HCT116 (cell line): ENCODE results near the gene PPIF.

ENCODE experiments used
- EZH2 ChIP-seq: fragments of 200-600 bp; sonication (generic); IDR thresholded peaks from 2 replicates; pipeline ENCODE4 v1.6.1; 2017; ENCODE audit warnings: antibody characterized with exemption, mixed run types
- EZH2phosphoT487 ChIP-seq: fragments of 200-600 bp; IDR thresholded peaks from 2 replicates; pipeline ENCODE4 v1.6.1; 2018; ENCODE audit warnings: antibody characterized with exemption, borderline replicate concordance
- JUND ChIP-seq: IDR thresholded peaks from 2 replicates; pipeline ENCODE4 v1.6.1; 2012
- POLR2A ChIP-seq: IDR thresholded peaks from 2 replicates; pipeline ENCODE4 v1.7.0; 2011; ENCODE audit warnings: borderline replicate concordance; ENCODE audit not compliant: insufficient read depth, insufficient read length; ENCODE audit errors: extremely low read depth
- RAD21 ChIP-seq: IDR thresholded peaks from 2 replicates; pipeline ENCODE4 v1.6.1; 2012; ENCODE audit warnings: low read depth, mild to moderate bottlenecking
- ZNF274 ChIP-seq: fragments of 200-500 bp; sonication (Bioruptor generic); IDR thresholded peaks from 2 replicates; pipeline ENCODE4 v1.6.1; 2014; ENCODE audit warnings: mild to moderate bottlenecking, low read depth, low read length, inconsistent platforms
- TF ChIP-seq, protein P1 (sequence below), 3 experiments: fragments of 200-600 bp in 1 of 3; sonication (generic) in 1 of 3; IDR thresholded peaks in 2 of 3; conservative IDR thresholded peaks in 1 of 3; 2 replicates each; pipeline ENCODE4 v1.5.1; 2012 to 2017; ENCODE audit warnings: low read depth in 2 of 3, low read length in 2 of 3, antibody characterized with exemption in 1 of 3, borderline replicate concordance in 1 of 3, control low read depth in 1 of 3, mild to moderate bottlenecking in 1 of 3, mixed read lengths in 1 of 3, mixed run types in 1 of 3, moderate library complexity in 1 of 3; ENCODE audit not compliant: insufficient read depth in 1 of 3
- TF ChIP-seq, protein P2 (sequence below): IDR thresholded peaks from 2 replicates; pipeline ENCODE4 v1.6.1; 2012

- TF ChIP-seq POLR2A, result no peak
- TF ChIP-seq, protein P1, sequence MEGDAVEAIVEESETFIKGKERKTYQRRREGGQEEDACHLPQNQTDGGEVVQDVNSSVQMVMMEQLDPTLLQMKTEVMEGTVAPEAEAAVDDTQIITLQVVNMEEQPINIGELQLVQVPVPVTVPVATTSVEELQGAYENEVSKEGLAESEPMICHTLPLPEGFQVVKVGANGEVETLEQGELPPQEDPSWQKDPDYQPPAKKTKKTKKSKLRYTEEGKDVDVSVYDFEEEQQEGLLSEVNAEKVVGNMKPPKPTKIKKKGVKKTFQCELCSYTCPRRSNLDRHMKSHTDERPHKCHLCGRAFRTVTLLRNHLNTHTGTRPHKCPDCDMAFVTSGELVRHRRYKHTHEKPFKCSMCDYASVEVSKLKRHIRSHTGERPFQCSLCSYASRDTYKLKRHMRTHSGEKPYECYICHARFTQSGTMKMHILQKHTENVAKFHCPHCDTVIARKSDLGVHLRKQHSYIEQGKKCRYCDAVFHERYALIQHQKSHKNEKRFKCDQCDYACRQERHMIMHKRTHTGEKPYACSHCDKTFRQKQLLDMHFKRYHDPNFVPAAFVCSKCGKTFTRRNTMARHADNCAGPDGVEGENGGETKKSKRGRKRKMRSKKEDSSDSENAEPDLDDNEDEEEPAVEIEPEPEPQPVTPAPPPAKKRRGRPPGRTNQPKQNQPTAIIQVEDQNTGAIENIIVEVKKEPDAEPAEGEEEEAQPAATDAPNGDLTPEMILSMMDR (IDR thresholded peaks at IDR 0.05 in 2 of 3, conservative IDR thresholded peaks at IDR 0.05 in 1 of 3; ENCODE audit: borderline replicate concordance in 1 of 3, insufficient read depth in 1 of 3, low read depth in 2 of 3, low read length in 2 of 3), result no peak
- no peak for TF ChIP-seq JUND
- TF ChIP-seq, protein P2, sequence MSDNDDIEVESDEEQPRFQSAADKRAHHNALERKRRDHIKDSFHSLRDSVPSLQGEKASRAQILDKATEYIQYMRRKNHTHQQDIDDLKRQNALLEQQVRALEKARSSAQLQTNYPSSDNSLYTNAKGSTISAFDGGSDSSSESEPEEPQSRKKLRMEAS, result no peak
- TF ChIP-seq EZH2, result no peak
- TF ChIP-seq ZNF274, result no peak
- TF ChIP-seq RAD21, result no peak
- no peak for TF ChIP-seq EZH2phosphoT487
These were observed 26.3 kb upstream of the PPIF start for GRCh38 chr10:79320820-79321493.
